GM10248 (cell line): ENCODE measurements around the gene CNTNAP2.

Experiments used
- CTCF ChIA-PET: fragments of 300-600 bp; sonication (Branson Sonifier 250); formaldehyde crosslinking; extraction: SDS; loops from one replicate; lab custom pipeline; 2021; ENCODE audit warnings: antibody characterized with exemption; lab: Yijun Ruan, JAX
- POLR2A ChIA-PET: fragments of 350-650 bp; sonication (Branson Sonifier 250); formaldehyde crosslinking; extraction: SDS; loops from one replicate; lab custom pipeline; 2020; ENCODE audit warnings: antibody characterized with exemption; lab: Yijun Ruan, JAX
- DNase-seq: peaks from one replicate; pipeline ENCODE4 v3.0.0; 2012; ENCODE audit errors: extremely low spot score
- CTCF ChIP-seq: IDR thresholded peaks from 2 replicates; pipeline ENCODE4 v1.5.1; 2012; ENCODE audit warnings: mild to moderate bottlenecking, low read depth; ENCODE audit errors: extremely low read depth, missing control alignments, control extremely low read depth

CNTNAP2 gene

GRCh38 chr7:148185041-148185440 is 2068.4 kb downstream of the CNTNAP2 start:
- no peak for DNase-seq
- POLR2A ChIA-PET: no interaction called here
- no peak for TF ChIP-seq CTCF
- CTCF ChIA-PET: no interaction called here

- CTCF ChIA-PET: interaction anchor here (0.6 to 1.5 kb wide), 3 partner anchors 16 to 32 kb away, joined by 3 read pairs; no protein-coding TSS in a partner anchor
- TF ChIP-seq CTCF: no peak
- no peak for DNase-seq
- POLR2A ChIA-PET: no interaction called here
These were observed 2070.9 kb downstream of the CNTNAP2 start for GRCh38 chr7:148187471-148187870.

- ChIA-PET POLR2A (no interaction called here), CTCF (no interaction called here)
- DNase-seq: no peak
- TF ChIP-seq CTCF: no peak
These were observed 2074.9 kb downstream of the CNTNAP2 start for GRCh38 chr7:148191391-148192065.

- DNase-seq: no peak
- TF ChIP-seq CTCF: no peak
- POLR2A ChIA-PET: no interaction called here
- CTCF ChIA-PET: no interaction called here
These were observed 2075.9 kb downstream of the CNTNAP2 start for GRCh38 chr7:148192491-148192890.

- POLR2A ChIA-PET: no interaction called here
- no peak for DNase-seq
- no peak for TF ChIP-seq CTCF
- CTCF ChIA-PET: no interaction called here
These were observed 2085.4 kb downstream of the CNTNAP2 start for GRCh38 chr7:148201992-148202391.

GRCh38 chr7:148204639-148205304 is 2088.2 kb downstream of the CNTNAP2 start:
- ChIA-PET POLR2A (no interaction called here), CTCF (interaction anchor here (1.9 kb wide), 1 partner anchor 37 kb away, joined by 8 read pairs; no protein-coding TSS in a partner anchor)
- no peak for TF ChIP-seq CTCF
- no peak for DNase-seq
